B cell (primary cell): ENCODE measurements around the gene SASH1. TPM values are rescaled to one million over a fixed set of nuclear protein-coding genes. Genes with fewer than 3 reads are reported as not detected.

Source experiments
- ATAC-seq: fragments of 200-7000 bp; cut with Tn5 transposase; one replicate; pipeline ENCODE4 v1.10.0; 2021; ENCODE audit warnings: low read depth, mild to moderate bottlenecking, moderate number of reproducible peaks, moderate library complexity
- CTCF ChIA-PET: fragments of 350-600 bp; sonication (Branson Sonifier 250); formaldehyde crosslinking; loops from one replicate; lab custom pipeline; 2021; ENCODE audit warnings: antibody characterized with exemption, inconsistent platforms; lab: Charles Lee
- POLR2A ChIA-PET: fragments of 350-600 bp; sonication (Branson Sonifier 250); formaldehyde crosslinking; loops from one replicate; lab custom pipeline; 2021; ENCODE audit warnings: antibody characterized with exemption; lab: Charles Lee
- DNase-seq: peaks from one replicate; pipeline ENCODE4 v3.0.0; 2013
- H2AFZ ChIP-seq: 2 replicates; pipeline ENCODE4 v1.6.1; 2012; ENCODE audit warnings: mild to moderate bottlenecking, low read depth, low read length; ENCODE audit not compliant: insufficient read depth, poor library complexity, severe bottlenecking
- H3K27ac ChIP-seq, 2 donors: 1 replicate in 1 of 2; 2 replicates in 1 of 2; pipeline ENCODE4 v1.5.1; 2012 to 2013; ENCODE audit warnings: low read length in 2 of 2, mild to moderate bottlenecking in 2 of 2, moderate library complexity in 1 of 2
- H3K27me3 ChIP-seq, 4 experiments: fragments of 200-600 bp in 1 of 4; sonication (generic) in 1 of 4; replicated peaks in 1 of 4; 1 replicate in 2 of 4; 2 replicates in 2 of 4; pipeline versions ENCODE4 v1.6.1 to v1.7.0; 2013 to 2016; ENCODE audit warnings: low read length in 3 of 4, mild to moderate bottlenecking in 2 of 4, mixed read lengths in 1 of 4, moderate library complexity in 1 of 4; ENCODE audit not compliant: insufficient read depth in 4 of 4, control insufficient read depth in 3 of 4; ENCODE audit errors: control extremely low read depth in 1 of 4
- H3K36me3 ChIP-seq, 2 experiments: replicated peaks in 1 of 2; 1 replicate in 1 of 2; 2 replicates in 1 of 2; pipeline versions ENCODE4 v1.6.1 to v1.7.1; 2013; ENCODE audit warnings: low read length in 1 of 2; ENCODE audit not compliant: insufficient read depth in 2 of 2, control insufficient read depth in 1 of 2; ENCODE audit errors: control extremely low read depth in 1 of 2, extremely low read depth in 1 of 2
- H3K4me1 ChIP-seq, 2 donors: fragments of 200-600 bp in 1 of 2; sonication (generic) in 1 of 2; 1 replicate in 1 of 2; 2 replicates in 1 of 2; pipeline versions ENCODE4 v1.5.1 to v1.6.1; 2013 to 2017; ENCODE audit warnings: low read length in 2 of 2; ENCODE audit not compliant: control insufficient read depth in 2 of 2, insufficient read depth in 2 of 2
- H3K4me2 ChIP-seq: replicated peaks from 2 replicates; pipeline ENCODE3; 2012; ENCODE audit warnings: mild to moderate bottlenecking, low read depth, low read length; ENCODE audit not compliant: poor library complexity, severe bottlenecking
- H3K4me3 ChIP-seq, 5 experiments: fragments of 200-600 bp in 1 of 5; sonication (generic) in 1 of 5; 1 replicate in 3 of 5; 2 replicates in 2 of 5; pipeline versions ENCODE4 v1.5.1 to v1.7.0; 2011 to 2016; ENCODE audit warnings: low read length in 4 of 5, mild to moderate bottlenecking in 4 of 5, low read depth in 2 of 5, control low read depth in 1 of 5, moderate library complexity in 1 of 5; ENCODE audit not compliant: insufficient read depth in 1 of 5; ENCODE audit errors: control extremely low read depth in 1 of 5, extremely low read depth in 1 of 5
- H3K79me2 ChIP-seq: fragments of 200-600 bp; sonication (generic); one replicate; pipeline ENCODE4 v1.6.0; 2016; ENCODE audit warnings: low read length; ENCODE audit not compliant: control insufficient read depth, insufficient read depth
- H3K9ac ChIP-seq: fragments of 200-600 bp; sonication (generic); 2 replicates; pipeline ENCODE4 v1.6.1; 2017; ENCODE audit warnings: mild to moderate bottlenecking, low read length, moderate library complexity
- H3K9me3 ChIP-seq, 3 donors: one replicate each; pipeline versions ENCODE4 v1.6.1 to v1.7.1; 2013; ENCODE audit warnings: low read length in 2 of 3; ENCODE audit not compliant: control insufficient read depth in 2 of 3, insufficient read depth in 1 of 3; ENCODE audit errors: control extremely low read depth in 1 of 3
- H4K20me1 ChIP-seq: 2 replicates; pipeline ENCODE4 v1.6.0; 2012; ENCODE audit warnings: mild to moderate bottlenecking, low read length; ENCODE audit not compliant: insufficient read depth, control insufficient read depth, poor library complexity, severe bottlenecking
- H3K27ac Mint-ChIP-seq: one replicate; pipeline ENCODE4 v1.8.0; 2021; ENCODE audit warnings: mixed read lengths
- H3K27me3 Mint-ChIP-seq: one replicate; pipeline ENCODE4 v1.8.0; 2021; ENCODE audit warnings: mixed read lengths
- H3K4me1 Mint-ChIP-seq: one replicate; pipeline ENCODE4 v1.8.0; 2021; ENCODE audit warnings: mixed read lengths
- H3K4me3 Mint-ChIP-seq: one replicate; pipeline ENCODE4 v1.8.0; 2021; ENCODE audit warnings: mixed read lengths
- H3K9me3 Mint-ChIP-seq: one replicate; pipeline ENCODE4 v1.8.0; 2022; ENCODE audit warnings: mixed read lengths; ENCODE audit not compliant: insufficient read depth
- EZH2 ChIP-seq: IDR thresholded peaks from 2 replicates; pipeline ENCODE4 v1.6.1; 2012; ENCODE audit warnings: borderline replicate concordance, low read depth, mild to moderate bottlenecking, moderate library complexity, low read length; ENCODE audit not compliant: insufficient read depth, poor library complexity, severe bottlenecking
- WGBS: methylation state at CpG from one replicate; pipeline ENCODE4 v1.1.5; 2013; ENCODE audit warnings: missing lambda C conversion rate; ENCODE audit not compliant: insufficient coverage; 5-methylcytosine and 5-hydroxymethylcytosine counted together
- intact Hi-C: fragments of 100-400 bp; cut with micrococcal nuclease; formaldehyde crosslinking; loops from one replicate; pipeline ENCODE4 v1.10.0; 2022
- polyA plus RNA-seq: library from polyadenylated mRNA; depleted of rRNA; stranded (reverse); fragments of >200 nt; gene quantifications from 2 replicates; pipeline ENCODE4 v1.2.3, GENCODE V29; 2012
- total RNA-seq, 2 donors: library from RNA; stranded (reverse); fragments of 120-200 nt in 1 of 2; gene quantifications; 1 replicate in 1 of 2; 2 replicates in 1 of 2; pipeline versions ENCODE4 v1.2.3 to v1.2.4, GENCODE V29; 2013 to 2022
- TF ChIP-seq, protein P1 (sequence below): fragments of 200-600 bp; IDR thresholded peaks from one replicate; pipeline ENCODE4 v1.8.0; 2022; ENCODE audit warnings: antibody characterized with exemption, mild to moderate bottlenecking

The SASH1 gene
- total and polyA plus RNA-seq, 2 donors (not counting 1 experiment from before 2014, with no cell fraction given): 0.01 to 0.07 TPM

DNA sequence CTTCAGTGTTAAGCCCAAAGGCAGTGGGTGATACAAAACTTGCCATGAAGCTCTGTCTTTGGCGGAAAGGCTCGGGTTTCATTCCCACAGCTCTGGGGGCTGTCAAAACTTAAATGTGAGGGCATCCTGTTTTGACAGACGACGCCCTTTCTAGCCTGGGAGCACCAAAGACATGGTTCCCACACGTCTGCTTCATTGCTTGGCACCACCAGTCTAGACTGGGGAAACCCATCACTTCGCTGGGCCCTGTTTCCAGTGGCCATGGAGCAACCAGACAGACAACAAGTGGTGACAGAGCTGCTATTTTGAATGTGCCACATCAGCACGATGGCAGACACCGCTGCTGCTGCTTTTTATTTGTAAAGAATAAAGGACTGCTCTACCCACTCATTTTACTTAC lies 127.5 kb downstream of the SASH1 start:
- no peaks in the 10 kb centered on the region for H3K4me1 Mint-ChIP-seq
- no peaks in the 10 kb centered on the region for H3K9me3 ChIP-seq
- no peak overlapping the region for H3K4me3 Mint-ChIP-seq
- peaks cover 0 to 14% (median 2%) of the 10 kb centered on the region in 4 experiments for H3K27me3 ChIP-seq
- ATAC-seq (no peak), DNase-seq (no peak)
- no peak overlapping the region for H2AFZ ChIP-seq
- 84% methylated on average over 8 of the region's 8 CpGs for WGBS
- H3K27ac ChIP-seq: no peak overlapping the region
- no peaks in the 10 kb centered on the region for H3K4me1 ChIP-seq
- peaks cover 42% of the 10 kb centered on the region for H3K27me3 Mint-ChIP-seq
- TF ChIP-seq, protein P1, sequence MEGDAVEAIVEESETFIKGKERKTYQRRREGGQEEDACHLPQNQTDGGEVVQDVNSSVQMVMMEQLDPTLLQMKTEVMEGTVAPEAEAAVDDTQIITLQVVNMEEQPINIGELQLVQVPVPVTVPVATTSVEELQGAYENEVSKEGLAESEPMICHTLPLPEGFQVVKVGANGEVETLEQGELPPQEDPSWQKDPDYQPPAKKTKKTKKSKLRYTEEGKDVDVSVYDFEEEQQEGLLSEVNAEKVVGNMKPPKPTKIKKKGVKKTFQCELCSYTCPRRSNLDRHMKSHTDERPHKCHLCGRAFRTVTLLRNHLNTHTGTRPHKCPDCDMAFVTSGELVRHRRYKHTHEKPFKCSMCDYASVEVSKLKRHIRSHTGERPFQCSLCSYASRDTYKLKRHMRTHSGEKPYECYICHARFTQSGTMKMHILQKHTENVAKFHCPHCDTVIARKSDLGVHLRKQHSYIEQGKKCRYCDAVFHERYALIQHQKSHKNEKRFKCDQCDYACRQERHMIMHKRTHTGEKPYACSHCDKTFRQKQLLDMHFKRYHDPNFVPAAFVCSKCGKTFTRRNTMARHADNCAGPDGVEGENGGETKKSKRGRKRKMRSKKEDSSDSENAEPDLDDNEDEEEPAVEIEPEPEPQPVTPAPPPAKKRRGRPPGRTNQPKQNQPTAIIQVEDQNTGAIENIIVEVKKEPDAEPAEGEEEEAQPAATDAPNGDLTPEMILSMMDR: no peak
- TF ChIP-seq EZH2: no peak
- H3K36me3 ChIP-seq: no peaks in the 10 kb centered on the region
- ChIA-PET CTCF (interaction anchor here (1.5 kb wide), 1 partner anchor 11 kb away, joined by 4 read pairs; no protein-coding TSS in a partner anchor), POLR2A (no interaction called here)
- H3K79me2 ChIP-seq: no peaks in the 10 kb centered on the region
- H4K20me1 ChIP-seq: no peaks in the 10 kb centered on the region
- H3K27ac Mint-ChIP-seq: no peak overlapping the region
- no peak overlapping the region for H3K9ac ChIP-seq
- H3K9me3 Mint-ChIP-seq: no peaks in the 10 kb centered on the region
- no peak overlapping the region for H3K4me3 ChIP-seq
- H3K4me2 ChIP-seq: no peak overlapping the region
- intact Hi-C loops: no loop called here

DNA sequence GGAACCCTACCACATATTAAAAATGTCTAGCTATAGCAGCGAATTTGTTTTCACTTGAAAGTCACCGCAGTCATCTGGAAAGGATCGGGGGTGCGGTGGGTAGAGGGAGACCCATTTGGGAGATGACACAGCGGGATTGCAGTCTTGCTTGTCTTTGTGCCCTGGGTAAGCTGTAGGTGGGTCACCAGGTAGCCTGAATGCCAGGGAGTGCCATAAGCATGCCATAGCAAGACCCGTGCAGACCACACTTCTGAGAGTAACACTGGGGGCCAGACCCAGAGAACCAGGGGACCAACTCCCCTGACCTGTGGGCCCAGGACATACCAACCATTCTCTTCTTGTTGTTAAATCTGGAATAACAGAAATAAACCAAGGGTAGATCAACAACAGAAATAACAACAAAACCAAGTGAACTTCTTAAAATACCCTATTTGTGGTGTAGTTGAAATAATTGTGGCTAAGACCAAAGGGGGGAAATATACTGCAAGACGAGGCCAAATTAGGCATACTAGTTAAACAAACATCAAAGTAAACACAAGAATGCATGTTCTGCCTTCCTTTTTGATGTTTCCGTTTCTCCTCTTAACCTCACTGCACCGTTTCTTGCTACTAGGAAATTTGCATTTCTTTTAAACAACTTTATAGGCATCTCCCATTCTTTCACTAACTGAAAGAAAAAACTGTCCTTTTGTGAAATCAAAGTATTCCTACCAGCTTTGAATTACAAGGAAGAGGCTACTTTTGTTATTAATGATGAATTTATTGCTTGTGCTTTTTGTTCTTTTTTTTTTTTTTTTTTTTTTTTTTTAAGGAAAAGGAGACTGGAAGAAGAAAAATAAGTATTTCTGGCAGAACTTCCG lies 128.2 kb downstream of the SASH1 start:
- Mint-ChIP-seq H3K4me1 (no peaks in the 10 kb centered on the region), H3K27me3 (peaks cover 45% of the 10 kb centered on the region), H3K27ac (no peak overlapping the region), H3K4me3 (no peak overlapping the region), H3K9me3 (no peaks in the 10 kb centered on the region)
- no peaks in the 10 kb centered on the region for H3K9me3 ChIP-seq
- H3K9ac ChIP-seq: no peak overlapping the region
- intact Hi-C loops: no loop called here
- no peak for ATAC-seq
- no peaks in the 10 kb centered on the region for H3K36me3 ChIP-seq
- CTCF ChIA-PET: interaction anchor here (1.5 kb wide), 1 partner anchor 12 kb away, joined by 4 read pairs; no protein-coding TSS in a partner anchor
- 88% methylated on average over 8 of the region's 10 CpGs for WGBS
- no peaks in the 10 kb centered on the region for H4K20me1 ChIP-seq
- DNase-seq: no peak
- H3K4me3 ChIP-seq: no peak overlapping the region
- no peaks in the 10 kb centered on the region for H3K4me1 ChIP-seq
- no peak overlapping the region for H2AFZ ChIP-seq
- H3K4me2 ChIP-seq: no peak overlapping the region
- no peaks in the 10 kb centered on the region for H3K79me2 ChIP-seq
- POLR2A ChIA-PET: no interaction called here
- H3K27me3 ChIP-seq: peaks cover 0 to 14% (median 2%) of the 10 kb centered on the region in 4 experiments
- H3K27ac ChIP-seq: no peak overlapping the region
- no peak for TF ChIP-seq EZH2
